Measurements from ENCODE around the gene B4GALNT3. TPM values are rescaled to one million over a fixed set of nuclear protein-coding genes. Genes with fewer than 3 reads are reported as not detected.
"Not testable (repeated sequence)": the region's sequence is repeated elsewhere in the genome, so short reads cannot be mapped to it uniquely, and the experiment has no call there.

Gene B4GALNT3
- 0.04 TPM for polyA plus RNA-seq (2013)

DNA sequence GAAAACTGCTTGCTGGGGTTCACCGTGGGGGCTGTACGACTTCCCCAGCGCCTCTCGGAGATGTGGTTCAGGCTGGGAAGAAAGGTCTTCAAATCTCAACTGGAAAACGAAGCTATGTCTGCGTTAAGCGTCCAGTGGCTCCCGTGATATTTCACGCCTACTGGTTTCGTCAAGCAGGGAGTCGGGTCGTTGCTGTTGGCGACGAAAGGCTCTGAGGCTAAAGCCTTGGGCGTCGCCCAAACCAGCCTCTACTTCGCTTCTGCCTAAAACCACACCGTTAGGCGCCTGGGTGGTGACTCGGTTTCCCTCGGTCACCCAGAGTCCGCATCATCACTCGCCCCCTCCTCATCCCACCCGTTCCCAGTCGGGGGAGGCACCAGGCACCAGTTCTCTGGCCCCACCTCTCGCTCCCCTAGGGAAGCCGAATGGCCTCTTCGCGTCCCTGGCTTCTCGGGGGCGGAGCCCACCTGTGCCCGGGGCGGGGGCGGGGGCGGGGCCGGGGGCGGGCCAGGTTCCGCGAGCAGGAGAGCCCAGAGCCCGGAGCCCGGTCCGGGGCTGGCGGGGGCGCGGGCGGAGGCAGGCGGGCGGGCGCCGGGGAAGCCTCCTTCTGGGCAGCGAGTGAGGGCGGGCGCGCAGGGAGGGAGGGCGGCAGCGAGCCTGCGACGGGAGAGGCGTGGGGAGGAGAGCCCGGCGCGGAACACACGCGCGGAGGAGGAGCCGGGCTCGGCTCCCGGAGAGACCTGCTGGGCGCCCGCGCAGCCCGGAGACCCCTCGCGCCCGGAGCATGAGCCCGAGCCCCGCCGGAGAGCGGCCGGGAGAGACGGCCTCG lies at the start of gene B4GALNT3:
Gene B4GALNT3 (plus strand): TSS at position 510 of the 829 bp plus-strand sequence. CDS start 438 bp downstream, outside the sequence.
- Histone ChIP-seq H3K27me3 (replicated peaks in 2 of 5; ENCODE audit: control insufficient read depth in 4 of 5, insufficient read depth in 5 of 5, low read length in 4 of 5) (peaks cover 8 to 85% (median 37%) of the 10 kb centered on the region in 5 experiments), H3K9me3 (ENCODE audit: control extremely low read depth in 1 of 5, control insufficient read depth in 4 of 5, insufficient read depth in 2 of 5, low read depth in 1 of 5, low read length in 4 of 5) (no peaks in the 10 kb centered on the region), H3K36me3 (ENCODE audit: control insufficient read depth in 4 of 4, insufficient read depth in 4 of 4, low read length in 3 of 4) (no peaks in the 10 kb centered on the region), H3K27ac (ENCODE audit: insufficient read depth in 1 of 2, low read depth in 1 of 2, low read length in 2 of 2, poor library complexity in 1 of 2, severe bottlenecking in 2 of 2) (no peak within 1 kb of the TSS), H3K4me1 (ENCODE audit: control extremely low read depth in 1 of 4, control insufficient read depth in 4 of 4, insufficient read depth in 4 of 4, low read length in 3 of 4) (peaks cover 0 to 14% (median 13%) of the 10 kb centered on the region in 4 experiments), H3K4me3 (ENCODE audit: control insufficient read depth in 1 of 7, extremely low read depth in 1 of 7, insufficient read depth in 4 of 7, low read depth in 2 of 7, low read length in 6 of 7) (peak within 1 kb of the TSS; percentile 5 to 68 (median 59))
- POLR2A ChIA-PET, result no interaction called here
- CTCF ChIA-PET, result no interaction called here
- WGBS (ENCODE audit: insufficient coverage), result 4% methylated on average over 70 of the region's 82 CpGs
- peak in 2 of 3 donors; percentile 39 to 49 for DNase-seq

DNA sequence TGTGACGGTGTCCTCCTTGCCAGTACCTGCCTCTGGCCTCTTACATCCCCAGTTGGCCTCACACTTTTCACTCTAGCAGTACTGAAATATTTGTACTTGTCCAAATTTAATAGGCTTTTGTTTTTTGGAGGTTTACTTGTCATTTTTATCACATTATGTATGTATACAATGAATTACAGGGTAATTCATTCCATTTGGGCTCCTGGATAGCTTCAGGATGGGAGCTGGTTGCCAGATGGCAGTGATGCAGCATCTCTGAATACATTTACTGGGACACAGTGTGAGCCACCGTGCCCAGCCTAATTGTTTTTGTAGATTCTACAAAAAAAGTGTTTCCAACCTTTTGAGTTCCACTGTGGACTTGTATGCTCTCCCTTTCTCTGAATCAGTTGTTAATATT lies 44.9 kb upstream of the B4GALNT3 start:
- Histone ChIP-seq H3K27me3 (replicated peaks in 2 of 5; ENCODE audit: control insufficient read depth in 4 of 5, insufficient read depth in 5 of 5, low read length in 4 of 5) (no peaks in the 10 kb centered on the region), H3K4me3 (ENCODE audit: control insufficient read depth in 1 of 7, extremely low read depth in 1 of 7, insufficient read depth in 4 of 7, low read depth in 2 of 7, low read length in 6 of 7) (no peak overlapping the region), H3K27ac (ENCODE audit: insufficient read depth in 1 of 2, low read depth in 1 of 2, low read length in 2 of 2, poor library complexity in 1 of 2, severe bottlenecking in 2 of 2) (no peak overlapping the region), H3K4me1 (ENCODE audit: control extremely low read depth in 1 of 4, control insufficient read depth in 4 of 4, insufficient read depth in 4 of 4, low read length in 3 of 4) (no peaks in the 10 kb centered on the region), H3K36me3 (ENCODE audit: control insufficient read depth in 4 of 4, insufficient read depth in 4 of 4, low read length in 3 of 4) (peaks cover 18 to 47% (median 35%) of the 10 kb centered on the region in 4 experiments), H3K9me3 (ENCODE audit: control extremely low read depth in 1 of 5, control insufficient read depth in 4 of 5, insufficient read depth in 2 of 5, low read depth in 1 of 5, low read length in 4 of 5) (no peaks in the 10 kb centered on the region)
- POLR2A ChIA-PET, result no interaction called here
- DNase-seq, result no peak
- 100% methylated on average over 2 of the region's 2 CpGs for WGBS (ENCODE audit: insufficient coverage)
- CTCF ChIA-PET, result no interaction called here

DNA sequence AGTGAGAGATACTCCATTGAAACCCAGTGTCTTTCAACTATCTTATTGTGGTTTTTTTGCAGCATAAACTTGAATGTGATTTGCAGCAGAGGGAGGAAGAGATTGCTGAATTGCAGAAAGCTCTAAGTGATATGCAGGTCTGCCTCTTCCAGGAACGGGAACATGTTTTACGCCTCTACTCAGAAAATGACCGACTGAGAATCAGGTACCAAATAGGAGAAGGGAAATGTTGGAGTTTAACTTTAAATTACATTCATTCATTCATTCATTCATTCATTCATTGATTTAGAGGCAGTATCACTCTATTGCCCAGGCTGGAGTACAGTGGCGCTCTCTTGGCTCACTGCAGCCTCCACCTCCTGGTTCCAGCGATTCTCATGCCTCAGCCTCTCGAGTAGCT lies 41.3 kb upstream of the B4GALNT3 start:
- 100% methylated on average over 2 of the region's 6 CpGs for WGBS (ENCODE audit: insufficient coverage)

DNA sequence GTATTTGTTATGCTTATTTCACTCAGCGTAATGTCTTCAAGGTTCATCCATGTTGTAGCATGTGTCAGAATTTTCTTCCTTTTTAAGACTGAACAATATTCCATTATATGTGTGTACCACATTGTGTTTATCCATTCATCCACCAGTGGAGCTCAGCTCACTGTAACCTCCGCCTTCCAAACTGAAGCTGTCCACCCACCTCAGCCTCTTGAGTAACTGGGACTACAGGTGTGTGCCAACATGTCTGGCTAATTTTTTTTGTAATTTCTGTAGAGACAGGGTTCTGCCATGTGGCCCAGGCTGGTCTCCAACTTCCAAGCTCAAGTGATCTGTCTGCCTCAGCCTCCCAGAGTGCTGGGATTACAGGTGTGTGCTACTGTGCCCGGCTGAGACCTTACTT lies 37.2 kb upstream of the B4GALNT3 start:
- POLR2A ChIA-PET, result no interaction called here
- WGBS (ENCODE audit: insufficient coverage), result no CpG with 5 or more reads among the region's 3 CpGs

More for the DNA sequence above, 41.3 kb upstream of the B4GALNT3 start:
- Histone ChIP-seq H3K4me3 (ENCODE audit: control insufficient read depth in 1 of 7, extremely low read depth in 1 of 7, insufficient read depth in 4 of 7, low read depth in 2 of 7, low read length in 6 of 7) (no peak overlapping the region), H3K36me3 (ENCODE audit: control insufficient read depth in 4 of 4, insufficient read depth in 4 of 4, low read length in 3 of 4) (peaks cover 13 to 41% (median 24%) of the 10 kb centered on the region in 4 experiments), H3K27me3 (replicated peaks in 2 of 5; ENCODE audit: control insufficient read depth in 4 of 5, insufficient read depth in 5 of 5, low read length in 4 of 5) (no peaks in the 10 kb centered on the region), H3K4me1 (ENCODE audit: control extremely low read depth in 1 of 4, control insufficient read depth in 4 of 4, insufficient read depth in 4 of 4, low read length in 3 of 4) (no peaks in the 10 kb centered on the region), H3K27ac (ENCODE audit: insufficient read depth in 1 of 2, low read depth in 1 of 2, low read length in 2 of 2, poor library complexity in 1 of 2, severe bottlenecking in 2 of 2) (no peak overlapping the region), H3K9me3 (ENCODE audit: control extremely low read depth in 1 of 5, control insufficient read depth in 4 of 5, insufficient read depth in 2 of 5, low read depth in 1 of 5, low read length in 4 of 5) (no peaks in the 10 kb centered on the region)
- DNase-seq, result no peak
- ChIA-PET CTCF (no interaction called here), POLR2A (interaction anchor here (0.6 kb wide), 1 partner anchor 1144 kb away, joined by 4 read pairs; no protein-coding TSS in a partner anchor)

DNA sequence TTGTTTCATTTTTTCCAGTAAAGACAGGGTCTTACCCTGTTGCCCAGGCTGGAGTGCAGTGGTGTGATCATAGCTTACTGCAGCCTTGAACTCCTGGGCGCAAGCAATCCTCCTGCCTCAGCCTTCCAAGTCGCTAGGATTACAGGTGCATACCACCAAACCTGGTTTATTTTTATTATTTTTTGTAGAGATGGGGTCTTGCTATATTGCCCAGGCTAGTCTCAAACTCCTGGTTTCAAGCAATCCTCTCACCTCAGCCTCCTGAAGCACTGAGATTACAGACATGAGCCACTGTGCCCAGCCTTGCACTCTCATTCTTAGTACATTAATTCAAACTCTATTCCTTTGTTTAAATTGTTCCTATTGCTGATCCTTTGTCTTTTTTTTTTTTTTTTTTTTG lies 24.0 kb upstream of the B4GALNT3 start:
- H3K27me3 ChIP-seq (replicated peaks in 2 of 5; ENCODE audit: control insufficient read depth in 4 of 5, insufficient read depth in 5 of 5, low read length in 4 of 5); H3K4me1 ChIP-seq (ENCODE audit: control extremely low read depth in 1 of 4, control insufficient read depth in 4 of 4, insufficient read depth in 4 of 4, low read length in 3 of 4); DNase-seq; H3K27ac ChIP-seq (ENCODE audit: insufficient read depth in 1 of 2, low read depth in 1 of 2, low read length in 2 of 2, poor library complexity in 1 of 2, severe bottlenecking in 2 of 2); H3K9me3 ChIP-seq (ENCODE audit: control extremely low read depth in 1 of 5, control insufficient read depth in 4 of 5, insufficient read depth in 2 of 5, low read depth in 1 of 5, low read length in 4 of 5); POLR2A ChIA-PET; H3K4me3 ChIP-seq (ENCODE audit: control insufficient read depth in 1 of 7, extremely low read depth in 1 of 7, insufficient read depth in 4 of 7, low read depth in 2 of 7, low read length in 6 of 7): not testable (repeated sequence)
- CTCF ChIA-PET, result interaction anchor here (0.6 to 0.7 kb wide), 2 partner anchors 12 to 55 kb away, joined by 3 read pairs; no protein-coding TSS in a partner anchor
- 100% methylated on average over 1 of the region's 2 CpGs for WGBS (ENCODE audit: insufficient coverage)
- peaks cover 22 to 60% (median 35%) of the 10 kb centered on the region in 4 experiments for H3K36me3 ChIP-seq (ENCODE audit: control insufficient read depth in 4 of 4, insufficient read depth in 4 of 4, low read length in 3 of 4)

More for the DNA sequence above, 37.2 kb upstream of the B4GALNT3 start:
- H3K36me3 ChIP-seq (ENCODE audit: control insufficient read depth in 4 of 4, insufficient read depth in 4 of 4, low read length in 3 of 4), result peaks cover 12 to 34% (median 24%) of the 10 kb centered on the region in 4 experiments
- H3K4me1 ChIP-seq (ENCODE audit: control extremely low read depth in 1 of 4, control insufficient read depth in 4 of 4, insufficient read depth in 4 of 4, low read length in 3 of 4), result no peaks in the 10 kb centered on the region
- CTCF ChIA-PET, result no interaction called here
- DNase-seq, result no peak
- H3K9me3 ChIP-seq (ENCODE audit: control extremely low read depth in 1 of 5, control insufficient read depth in 4 of 5, insufficient read depth in 2 of 5, low read depth in 1 of 5, low read length in 4 of 5), result no peaks in the 10 kb centered on the region
- H3K4me3 ChIP-seq (ENCODE audit: control insufficient read depth in 1 of 7, extremely low read depth in 1 of 7, insufficient read depth in 4 of 7, low read depth in 2 of 7, low read length in 6 of 7), result no peak overlapping the region
- H3K27ac ChIP-seq (ENCODE audit: insufficient read depth in 1 of 2, low read depth in 1 of 2, low read length in 2 of 2, poor library complexity in 1 of 2, severe bottlenecking in 2 of 2), result no peak overlapping the region
- H3K27me3 ChIP-seq (replicated peaks in 2 of 5; ENCODE audit: control insufficient read depth in 4 of 5, insufficient read depth in 5 of 5, low read length in 4 of 5), result no peaks in the 10 kb centered on the region

DNA sequence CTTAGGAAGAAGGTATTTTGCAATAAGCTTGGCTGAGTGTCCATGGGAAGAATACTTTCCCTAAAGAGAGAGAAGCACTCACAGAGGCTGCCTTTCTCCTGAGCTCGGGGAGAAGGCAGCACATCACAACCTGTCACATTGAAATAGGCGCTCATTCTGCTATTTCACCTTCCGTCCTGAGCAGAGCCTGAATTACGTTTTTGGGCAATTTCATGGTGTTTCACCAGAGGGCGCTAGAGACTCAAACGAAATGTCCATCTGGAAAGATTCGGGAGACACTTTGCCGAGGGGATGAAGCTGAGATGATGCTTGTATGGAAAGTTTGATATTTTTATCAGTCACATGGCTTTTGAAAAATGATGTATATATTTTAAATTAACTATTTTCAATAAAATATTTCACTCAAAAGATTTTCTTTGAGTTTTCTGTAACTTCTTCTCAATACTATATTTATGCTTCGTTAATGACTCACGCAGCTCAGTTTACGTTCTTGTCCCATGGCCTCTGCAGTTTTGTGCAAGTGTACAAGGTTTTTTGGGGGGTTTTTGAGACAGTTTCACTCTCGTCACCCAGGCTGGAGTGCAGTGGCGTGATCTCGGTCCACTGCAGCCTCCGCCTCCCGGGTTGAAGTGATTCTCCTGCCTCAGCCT lies 17.4 kb upstream of the B4GALNT3 start:
- DNase-seq, result peak; percentile 34 to 57 (median 47)
- no peaks in the 10 kb centered on the region for H3K4me1 ChIP-seq (ENCODE audit: control extremely low read depth in 1 of 4, control insufficient read depth in 4 of 4, insufficient read depth in 4 of 4, low read length in 3 of 4)
- ChIA-PET POLR2A (interaction anchor here (0.6 kb wide), 1 partner anchor 100 kb away, joined by 3 read pairs; no protein-coding TSS in a partner anchor), CTCF (interaction anchor here (1.0 to 5.0 kb wide), 13 partner anchors 10 to 128 kb away, joined by 3 to 34 read pairs (median 4); partner anchors contain the start of gene CCDC77)
- H3K36me3 ChIP-seq (ENCODE audit: control insufficient read depth in 4 of 4, insufficient read depth in 4 of 4, low read length in 3 of 4), result peaks cover 5 to 30% (median 16%) of the 10 kb centered on the region in 4 experiments
- 51% methylated on average over 11 of the region's 16 CpGs for WGBS (ENCODE audit: insufficient coverage)
- H3K9me3 ChIP-seq (ENCODE audit: control extremely low read depth in 1 of 5, control insufficient read depth in 4 of 5, insufficient read depth in 2 of 5, low read depth in 1 of 5, low read length in 4 of 5), result no peaks in the 10 kb centered on the region
- H3K27ac ChIP-seq (ENCODE audit: insufficient read depth in 1 of 2, low read depth in 1 of 2, low read length in 2 of 2, poor library complexity in 1 of 2, severe bottlenecking in 2 of 2), result no peak overlapping the region
- no peak overlapping the region for H3K4me3 ChIP-seq (ENCODE audit: control insufficient read depth in 1 of 7, extremely low read depth in 1 of 7, insufficient read depth in 4 of 7, low read depth in 2 of 7, low read length in 6 of 7)
- peaks cover 0 to 2% (median 0%) of the 10 kb centered on the region in 5 experiments for H3K27me3 ChIP-seq (replicated peaks in 2 of 5; ENCODE audit: control insufficient read depth in 4 of 5, insufficient read depth in 5 of 5, low read length in 4 of 5)
